A673 (cell line): ENCODE results near the gene SKP1.

ENCODE experiments used
- EZH2 ChIP-seq: fragments of 200-600 bp; sonication (generic); IDR thresholded peaks from 2 replicates; pipeline ENCODE4 v1.6.1; 2017; ENCODE audit warnings: borderline replicate concordance, low read depth, mild to moderate bottlenecking, mixed read lengths, antibody characterized with exemption, low read length; ENCODE audit not compliant: poor library complexity, severe bottlenecking
- TF ChIP-seq, protein P1 (sequence below): fragments of 300-800, 200-600 bp; sonication (generic); conservative IDR thresholded peaks from 2 replicates; pipeline ENCODE4 v1.5.1; 2017; ENCODE audit warnings: low read depth, mild to moderate bottlenecking, antibody characterized with exemption, low read length, moderate library complexity, mixed read lengths

DNA sequence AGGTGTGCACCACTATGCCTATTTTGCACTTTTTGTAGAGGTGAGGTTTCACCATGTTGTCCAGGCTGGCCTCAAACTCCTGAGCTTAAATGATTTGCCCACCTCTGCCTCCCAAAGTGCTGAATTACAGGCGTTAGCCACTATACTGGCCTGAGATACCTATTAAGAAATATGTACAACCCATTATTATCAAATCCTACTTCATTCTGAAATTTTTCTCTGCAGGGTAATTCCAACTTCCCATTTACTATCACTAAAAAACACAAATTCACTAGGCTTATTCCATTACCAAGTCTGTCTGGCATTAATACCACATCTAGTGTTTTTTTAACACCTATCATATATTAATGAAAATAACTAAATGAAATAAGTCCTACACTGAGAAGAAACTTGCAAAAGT lies 30.9 kb upstream of the SKP1 start:
- TF ChIP-seq, protein P1, sequence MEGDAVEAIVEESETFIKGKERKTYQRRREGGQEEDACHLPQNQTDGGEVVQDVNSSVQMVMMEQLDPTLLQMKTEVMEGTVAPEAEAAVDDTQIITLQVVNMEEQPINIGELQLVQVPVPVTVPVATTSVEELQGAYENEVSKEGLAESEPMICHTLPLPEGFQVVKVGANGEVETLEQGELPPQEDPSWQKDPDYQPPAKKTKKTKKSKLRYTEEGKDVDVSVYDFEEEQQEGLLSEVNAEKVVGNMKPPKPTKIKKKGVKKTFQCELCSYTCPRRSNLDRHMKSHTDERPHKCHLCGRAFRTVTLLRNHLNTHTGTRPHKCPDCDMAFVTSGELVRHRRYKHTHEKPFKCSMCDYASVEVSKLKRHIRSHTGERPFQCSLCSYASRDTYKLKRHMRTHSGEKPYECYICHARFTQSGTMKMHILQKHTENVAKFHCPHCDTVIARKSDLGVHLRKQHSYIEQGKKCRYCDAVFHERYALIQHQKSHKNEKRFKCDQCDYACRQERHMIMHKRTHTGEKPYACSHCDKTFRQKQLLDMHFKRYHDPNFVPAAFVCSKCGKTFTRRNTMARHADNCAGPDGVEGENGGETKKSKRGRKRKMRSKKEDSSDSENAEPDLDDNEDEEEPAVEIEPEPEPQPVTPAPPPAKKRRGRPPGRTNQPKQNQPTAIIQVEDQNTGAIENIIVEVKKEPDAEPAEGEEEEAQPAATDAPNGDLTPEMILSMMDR = no peak
- no peak for TF ChIP-seq EZH2
